GM23338 (cell line): ENCODE results near the gene GNAS.

Experiments
- JUNB ChIP-seq: IDR thresholded peaks from one replicate; pipeline ENCODE4 v1.6.1; 2016; ENCODE audit warnings: antibody characterized with exemption; ENCODE audit not compliant: unreplicated experiment
- TF ChIP-seq, protein P1 (sequence below), 2 experiments: fragments of 200-600 bp in 1 of 2; sonication (generic) in 1 of 2; conservative IDR thresholded peaks; 2 replicates each; pipeline versions ENCODE4 v1.5.1 to v1.6.1; 2016 to 2017; ENCODE audit warnings: antibody characterized with exemption in 2 of 2, low read depth in 2 of 2, mild to moderate bottlenecking in 2 of 2, moderate library complexity in 1 of 2

GRCh38 chr20:58908941-58909340 is 56.4 kb downstream of the GNAS start:
- TF ChIP-seq, protein P1, sequence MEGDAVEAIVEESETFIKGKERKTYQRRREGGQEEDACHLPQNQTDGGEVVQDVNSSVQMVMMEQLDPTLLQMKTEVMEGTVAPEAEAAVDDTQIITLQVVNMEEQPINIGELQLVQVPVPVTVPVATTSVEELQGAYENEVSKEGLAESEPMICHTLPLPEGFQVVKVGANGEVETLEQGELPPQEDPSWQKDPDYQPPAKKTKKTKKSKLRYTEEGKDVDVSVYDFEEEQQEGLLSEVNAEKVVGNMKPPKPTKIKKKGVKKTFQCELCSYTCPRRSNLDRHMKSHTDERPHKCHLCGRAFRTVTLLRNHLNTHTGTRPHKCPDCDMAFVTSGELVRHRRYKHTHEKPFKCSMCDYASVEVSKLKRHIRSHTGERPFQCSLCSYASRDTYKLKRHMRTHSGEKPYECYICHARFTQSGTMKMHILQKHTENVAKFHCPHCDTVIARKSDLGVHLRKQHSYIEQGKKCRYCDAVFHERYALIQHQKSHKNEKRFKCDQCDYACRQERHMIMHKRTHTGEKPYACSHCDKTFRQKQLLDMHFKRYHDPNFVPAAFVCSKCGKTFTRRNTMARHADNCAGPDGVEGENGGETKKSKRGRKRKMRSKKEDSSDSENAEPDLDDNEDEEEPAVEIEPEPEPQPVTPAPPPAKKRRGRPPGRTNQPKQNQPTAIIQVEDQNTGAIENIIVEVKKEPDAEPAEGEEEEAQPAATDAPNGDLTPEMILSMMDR (conservative IDR thresholded peaks at IDR 0.05; ENCODE audit: low read depth in 2 of 2) = no peak
- TF ChIP-seq JUNB = no peak
